ENCODE measurements around the gene METTL16. TPM values are rescaled to one million over a fixed set of nuclear protein-coding genes. Genes with fewer than 3 reads are reported as not detected.
"Not testable (repeated sequence)": the region's sequence is repeated elsewhere in the genome, so short reads cannot be mapped to it uniquely, and the experiment has no call there.

The METTL16 gene
- total and polyA plus RNA-seq, 2 experiments from 2014 or later: 12.0 to 14.4 TPM

- Histone ChIP-seq H3F3A (ENCODE audit: insufficient read depth) (no peaks in the 10 kb centered on the region), H2AFZ (no peak overlapping the region), H3K9ac (no peak overlapping the region), H3K79me2 (ENCODE audit: insufficient read depth) (no peaks in the 10 kb centered on the region), H4K20me1 (ENCODE audit: insufficient read depth) (no peaks in the 10 kb centered on the region), H3K4me2 (ENCODE audit: unreplicated experiment) (no peak overlapping the region), H3K4me1 (ENCODE audit: insufficient read depth) (peaks cover 2% of the 10 kb centered on the region; the same call in 1 of the 2 replicates), H3K27ac (no peak overlapping the region), H3K4me3 (no peak overlapping the region), H3K27me3 (replicated peaks; ENCODE audit: insufficient read depth) (no peaks in the 10 kb centered on the region; the same call in 1 of the 2 replicates), H3K9me3 (ENCODE audit: low read depth) (no peaks in the 10 kb centered on the region), H3K9me2 (ENCODE audit: insufficient read depth) (no peaks in the 10 kb centered on the region), H3K36me3 (ENCODE audit: low read depth) (no peaks in the 10 kb centered on the region)
- 56 to 63% methylated on average over 5 to 7 of the region's 7 CpGs for WGBS, 2 experiments (ENCODE audit: low coverage in 1 of 2, low lambda C conversion rate in 2 of 2, missing lambda C conversion rate in 2 of 2)
- no peak for TF ChIP-seq EZH2 (IDR thresholded peaks at IDR 0.05; ENCODE audit: insufficient read depth, poor library complexity, severe bottlenecking)
- TF ChIP-seq EZH2phosphoT487 (IDR thresholded peaks at IDR 0.05; ENCODE audit: insufficient read depth, low read depth): no peak
- DNase-seq: no peak
- in situ Hi-C loops (cut with MboI): no loop called here
Measured at GRCh38 chr17:2542456-2542855, 30.8 kb upstream of the METTL16 start.

DNA sequence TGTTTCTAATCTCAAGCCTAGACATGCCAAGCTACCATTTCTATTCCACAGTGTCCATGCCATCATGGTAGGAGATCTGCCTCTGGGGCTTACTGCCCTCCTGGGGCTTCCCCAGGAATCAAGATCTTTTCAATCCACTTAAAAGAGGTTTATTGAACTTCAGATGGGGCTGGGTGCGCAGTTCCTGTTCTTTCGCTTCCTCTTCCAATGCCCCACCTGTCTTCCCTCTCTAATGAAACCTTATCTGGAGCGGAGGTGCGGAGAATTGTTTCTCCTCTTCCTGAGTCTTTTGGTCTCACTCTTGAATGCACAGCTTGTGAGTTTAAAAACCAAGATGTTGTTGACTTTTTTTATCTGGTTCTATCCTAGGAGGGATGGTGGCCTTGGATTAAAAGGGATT is 30.4 kb upstream of the METTL16 start:
- no peak for DNase-seq
- H3K9me2 ChIP-seq (ENCODE audit: insufficient read depth): no peaks in the 10 kb centered on the region
- H3K27me3 ChIP-seq (replicated peaks; ENCODE audit: insufficient read depth): no peaks in the 10 kb centered on the region; the same call in 1 of the 2 replicates
- H4K20me1 ChIP-seq (ENCODE audit: insufficient read depth): no peaks in the 10 kb centered on the region
- H3K27ac ChIP-seq: no peak overlapping the region
- H2AFZ ChIP-seq: no peak overlapping the region
- H3K9me3 ChIP-seq (ENCODE audit: low read depth): no peaks in the 10 kb centered on the region
- peaks cover 4% of the 10 kb centered on the region; the same call in 1 of the 2 replicates for H3K4me1 ChIP-seq (ENCODE audit: insufficient read depth)
- H3K36me3 ChIP-seq (ENCODE audit: low read depth): no peaks in the 10 kb centered on the region
- WGBS, 2 experiments (ENCODE audit: low coverage in 1 of 2, low lambda C conversion rate in 2 of 2, missing lambda C conversion rate in 2 of 2): 93 to 98% methylated on average over 4 of the region's 4 CpGs
- H3F3A ChIP-seq (ENCODE audit: insufficient read depth): no peaks in the 10 kb centered on the region
- in situ Hi-C loops (cut with MboI): no loop called here
- H3K4me3 ChIP-seq: no peak overlapping the region
- H3K4me2 ChIP-seq (ENCODE audit: unreplicated experiment): no peak overlapping the region
- TF ChIP-seq EZH2 (IDR thresholded peaks at IDR 0.05; ENCODE audit: insufficient read depth, poor library complexity, severe bottlenecking): no peak
- TF ChIP-seq EZH2phosphoT487 (IDR thresholded peaks at IDR 0.05; ENCODE audit: insufficient read depth, low read depth): no peak
- no peaks in the 10 kb centered on the region for H3K79me2 ChIP-seq (ENCODE audit: insufficient read depth)
- H3K9ac ChIP-seq: no peak overlapping the region

DNA sequence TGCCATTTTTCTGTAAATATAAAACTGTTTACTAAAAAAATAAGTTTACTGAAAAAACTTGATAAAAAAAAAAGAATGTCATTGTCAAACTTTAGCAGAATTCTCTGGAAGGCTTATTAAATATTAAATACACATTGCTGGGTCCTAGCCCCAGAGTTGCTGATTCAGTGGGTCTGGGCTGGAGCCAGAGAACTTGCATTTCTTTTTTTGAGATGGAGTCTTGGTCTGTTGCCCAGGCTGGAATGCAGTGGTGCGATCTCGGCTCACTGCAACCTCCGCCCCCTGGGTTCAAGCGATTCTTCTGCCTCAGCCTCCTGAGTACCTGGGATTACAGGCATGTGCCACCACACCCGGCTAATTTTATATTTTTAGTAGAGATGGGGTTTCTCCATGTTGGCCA is 25.9 kb upstream of the METTL16 start:
- H3K4me2 ChIP-seq (ENCODE audit: unreplicated experiment); H2AFZ ChIP-seq; H4K20me1 ChIP-seq (ENCODE audit: insufficient read depth); H3K9me2 ChIP-seq (ENCODE audit: insufficient read depth); H3K27ac ChIP-seq; in situ Hi-C loops (cut with MboI); H3K36me3 ChIP-seq (ENCODE audit: low read depth); H3K4me1 ChIP-seq (ENCODE audit: insufficient read depth); H3F3A ChIP-seq (ENCODE audit: insufficient read depth); H3K79me2 ChIP-seq (ENCODE audit: insufficient read depth); H3K9ac ChIP-seq; H3K9me3 ChIP-seq (ENCODE audit: low read depth); H3K27me3 ChIP-seq (replicated peaks; ENCODE audit: insufficient read depth); H3K4me3 ChIP-seq: not testable (repeated sequence)
- WGBS, 2 experiments (ENCODE audit: low coverage in 1 of 2, low lambda C conversion rate in 2 of 2, missing lambda C conversion rate in 2 of 2): 47 to 50% methylated on average over 5 of the region's 5 CpGs
- DNase-seq: peak; percentile 20

GRCh38 chr17:2532146-2532720 is 20.5 kb upstream of the METTL16 start:
- WGBS, 2 experiments (ENCODE audit: low coverage in 1 of 2, low lambda C conversion rate in 2 of 2, missing lambda C conversion rate in 2 of 2): 90 to 94% methylated on average over 21 to 37 of the region's 37 CpGs
- Histone ChIP-seq H4K20me1 (ENCODE audit: insufficient read depth) (no peaks in the 10 kb centered on the region), H3K27me3 (replicated peaks; ENCODE audit: insufficient read depth) (no peaks in the 10 kb centered on the region), H3K79me2 (ENCODE audit: insufficient read depth) (no peaks in the 10 kb centered on the region), H3K27ac (no peak overlapping the region), H3K4me3 (no peak overlapping the region), H2AFZ (no peak overlapping the region), H3K4me1 (ENCODE audit: insufficient read depth) (peaks cover under 1% of the 10 kb centered on the region; the same call in 1 of the 2 replicates), H3K4me2 (ENCODE audit: unreplicated experiment) (no peak overlapping the region), H3K9me3 (ENCODE audit: low read depth) (no peaks in the 10 kb centered on the region), H3K9me2 (ENCODE audit: insufficient read depth) (no peaks in the 10 kb centered on the region), H3K36me3 (ENCODE audit: low read depth) (no peaks in the 10 kb centered on the region), H3F3A (ENCODE audit: insufficient read depth) (no peaks in the 10 kb centered on the region), H3K9ac (no peak overlapping the region)
- DNase-seq: no peak
- TF ChIP-seq EZH2phosphoT487 (IDR thresholded peaks at IDR 0.05; ENCODE audit: insufficient read depth, low read depth) (no peak), EZH2 (IDR thresholded peaks at IDR 0.05; ENCODE audit: insufficient read depth, poor library complexity, severe bottlenecking) (no peak)
- in situ Hi-C loops (cut with MboI): no loop called here

DNA sequence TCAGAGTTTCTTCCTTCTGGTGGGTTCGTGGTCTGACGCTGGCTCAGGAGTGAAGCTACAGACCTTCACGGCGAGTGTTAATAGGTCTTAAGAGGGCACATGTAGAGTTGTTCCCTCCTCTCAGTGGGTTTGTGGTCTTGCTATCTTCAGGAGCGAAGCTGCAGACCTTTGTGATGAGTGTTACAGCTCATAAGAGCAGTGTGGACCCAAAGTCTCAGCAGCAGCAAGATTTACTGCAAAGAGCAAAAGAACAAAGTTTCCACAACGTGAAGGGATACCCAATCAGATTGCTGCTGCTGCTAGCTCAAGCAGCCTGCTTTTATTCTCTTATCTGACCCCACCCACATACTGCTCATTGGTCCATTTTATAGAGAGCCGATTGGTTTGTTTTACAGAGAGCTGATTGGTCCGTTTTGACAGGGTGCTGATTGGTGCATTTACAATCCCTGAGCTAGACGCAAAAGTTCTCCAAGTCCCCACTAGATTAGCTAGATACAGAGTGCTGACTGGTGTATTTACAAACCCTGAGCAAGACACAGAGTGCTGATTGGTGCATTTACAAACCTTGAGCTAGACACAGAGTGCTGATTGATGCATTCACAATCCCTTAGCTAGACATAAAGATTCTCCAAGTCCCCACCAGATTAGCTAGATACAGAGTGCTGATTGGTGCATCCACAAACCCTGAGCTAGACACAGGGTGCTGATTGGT is 19.7 kb upstream of the METTL16 start:
- H3K9me3 ChIP-seq (ENCODE audit: low read depth); H3K36me3 ChIP-seq (ENCODE audit: low read depth); in situ Hi-C loops (cut with MboI); DNase-seq; H3K4me2 ChIP-seq (ENCODE audit: unreplicated experiment); H3K4me1 ChIP-seq (ENCODE audit: insufficient read depth); H4K20me1 ChIP-seq (ENCODE audit: insufficient read depth); H3K9ac ChIP-seq; H3F3A ChIP-seq (ENCODE audit: insufficient read depth); H3K27ac ChIP-seq; H3K79me2 ChIP-seq (ENCODE audit: insufficient read depth); H3K4me3 ChIP-seq; H2AFZ ChIP-seq; H3K27me3 ChIP-seq (replicated peaks; ENCODE audit: insufficient read depth); H3K9me2 ChIP-seq (ENCODE audit: insufficient read depth): not testable (repeated sequence)
- WGBS, 2 experiments (ENCODE audit: low coverage in 1 of 2, low lambda C conversion rate in 2 of 2, missing lambda C conversion rate in 2 of 2): 74 to 78% methylated on average over 9 of the region's 9 CpGs

DNA sequence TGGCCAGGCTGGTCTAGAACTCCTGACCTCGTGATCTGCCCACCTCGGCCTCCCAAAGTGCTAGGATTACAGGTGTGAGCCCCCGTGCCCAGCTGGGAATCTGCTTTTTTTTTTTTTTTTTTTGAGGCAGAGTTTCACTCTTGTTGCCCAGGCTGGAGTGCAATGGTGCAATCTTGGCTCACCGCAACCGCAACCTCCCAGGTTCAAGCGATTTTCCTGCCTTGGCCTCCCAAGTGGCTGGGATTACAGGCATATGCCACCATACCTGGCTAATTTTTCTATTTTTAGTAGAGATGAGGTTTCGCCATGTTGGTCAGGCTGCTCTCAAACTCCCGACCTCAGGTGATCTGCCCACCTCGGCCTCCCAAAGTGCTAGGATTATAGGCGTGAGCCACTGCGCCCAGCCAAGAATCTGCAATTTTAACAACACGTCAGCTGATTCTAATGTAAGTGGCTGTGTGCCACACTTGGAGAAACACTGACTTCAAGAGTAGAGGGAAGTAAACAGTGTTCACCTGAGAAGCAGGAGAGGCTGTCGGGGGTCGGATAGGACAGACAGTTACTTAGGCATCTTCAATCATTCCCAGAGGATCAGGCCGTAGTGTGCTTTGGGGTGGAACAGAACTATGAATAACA is 10.2 kb upstream of the METTL16 start:
- H3K9me2 ChIP-seq (ENCODE audit: insufficient read depth); H3K4me3 ChIP-seq; H3K79me2 ChIP-seq (ENCODE audit: insufficient read depth); H3K36me3 ChIP-seq (ENCODE audit: low read depth); H4K20me1 ChIP-seq (ENCODE audit: insufficient read depth); H3K27ac ChIP-seq; in situ Hi-C loops (cut with MboI); H3K27me3 ChIP-seq (replicated peaks; ENCODE audit: insufficient read depth); H3K9me3 ChIP-seq (ENCODE audit: low read depth); H2AFZ ChIP-seq; DNase-seq; H3K4me1 ChIP-seq (ENCODE audit: insufficient read depth); H3K9ac ChIP-seq; H3K4me2 ChIP-seq (ENCODE audit: unreplicated experiment): not testable (repeated sequence)
- WGBS, 2 experiments (ENCODE audit: low coverage in 1 of 2, low lambda C conversion rate in 2 of 2, missing lambda C conversion rate in 2 of 2): 85% methylated on average over 15 of the region's 15 CpGs
- peaks cover 12% of the 10 kb centered on the region; the same call in 1 of the 2 replicates for H3F3A ChIP-seq (ENCODE audit: insufficient read depth)
